Measurements from ENCODE around the gene ZNF627.

Gene ZNF627

DNA sequence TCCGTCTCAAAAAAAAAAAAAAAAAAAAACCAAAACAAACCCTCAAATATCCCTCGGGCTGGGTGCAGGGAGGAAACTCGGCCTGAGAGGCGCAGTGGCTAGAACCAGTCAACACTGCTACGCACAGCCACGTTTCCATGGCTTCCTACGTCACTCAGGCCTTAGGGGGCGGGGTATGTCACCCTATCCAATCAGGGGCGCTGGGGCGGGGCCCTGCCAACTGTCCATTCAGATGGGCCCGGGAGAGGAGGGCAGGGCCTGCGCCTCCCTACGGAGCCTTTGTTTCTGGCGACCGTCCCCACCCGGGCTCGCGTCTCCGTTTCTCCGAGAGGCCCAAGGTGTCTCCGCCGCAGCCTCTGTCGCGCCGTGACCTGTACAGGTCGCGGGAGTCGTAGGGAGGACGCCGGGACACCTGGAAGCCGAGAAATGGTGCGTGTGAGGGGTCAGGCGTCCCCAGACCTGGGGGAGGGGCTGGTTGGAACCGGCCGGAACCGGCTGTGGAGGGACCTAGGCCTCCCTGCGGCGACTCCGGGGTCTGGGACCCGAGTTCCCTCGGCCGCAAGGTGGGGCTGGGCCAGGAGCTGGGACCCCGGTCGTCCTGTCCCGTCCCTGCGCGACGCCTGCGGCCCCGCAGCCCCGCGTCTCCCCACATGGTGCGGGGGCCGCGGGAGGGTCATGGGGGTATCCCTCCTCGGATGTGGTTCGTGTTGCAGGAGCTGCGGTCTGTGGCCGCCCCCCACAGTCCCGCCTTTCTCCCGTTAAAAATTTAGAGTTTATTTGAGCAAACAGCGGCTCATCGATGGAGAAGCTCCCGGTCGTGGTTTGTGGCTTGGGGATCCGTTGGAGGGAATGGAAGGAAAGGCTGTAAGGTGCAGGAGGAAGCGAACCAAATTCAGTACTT, at the start of gene ZNF627:
ZNF627 (plus strand) TSS at position 282 of the 901 bp plus-strand sequence; CDS start at position 427, 145 bp downstream.
- TF ChIP-seq CTCF (conservative IDR thresholded peaks at IDR 0.05; ENCODE audit: control insufficient read depth, insufficient read depth, low read depth, low read length), result peak; percentile 12
- H3K4me3 ChIP-seq (ENCODE audit: control insufficient read depth, low read depth, low read length), result peak within 1 kb of the TSS; percentile 88
- DNase-seq (ENCODE audit: low read depth), result peak; percentile 98

DNA sequence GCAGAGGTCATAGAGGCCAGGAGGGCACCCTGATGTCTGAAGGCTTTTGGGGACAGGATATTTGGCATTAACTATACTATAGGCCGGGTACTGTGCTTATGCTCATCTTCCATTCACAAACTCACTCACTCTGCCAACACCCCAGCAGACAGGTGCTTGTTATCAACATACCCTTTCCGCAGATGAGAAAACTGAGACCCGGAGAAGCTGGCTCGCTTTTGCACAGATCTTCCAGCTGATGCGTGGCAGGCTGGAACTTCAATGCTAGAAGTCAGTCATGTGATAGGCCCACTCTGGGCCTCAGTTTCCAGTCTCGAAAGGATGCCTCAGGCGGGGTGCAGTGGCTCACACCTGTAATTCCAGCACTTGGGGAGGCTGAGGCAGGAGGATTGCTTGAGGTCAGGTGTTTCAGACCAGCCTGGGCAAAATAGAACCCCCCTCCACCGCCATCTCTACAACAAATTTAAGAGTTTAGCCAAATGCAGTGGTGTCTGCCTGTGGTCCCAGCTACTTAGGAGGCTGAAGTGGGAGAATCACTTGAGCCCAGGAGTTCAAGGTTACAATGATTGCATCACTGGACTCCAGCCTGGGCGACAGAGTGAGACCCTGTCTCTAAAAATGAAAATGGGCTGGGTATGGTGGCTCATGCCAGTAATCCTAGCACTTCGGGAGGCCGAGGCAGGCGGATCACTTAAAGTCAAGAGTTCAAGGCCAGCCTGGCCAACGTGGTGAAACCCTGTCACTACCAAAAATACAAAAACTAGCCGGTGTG, 49.2 kb upstream of the ZNF627 start:
- no peak for TF ChIP-seq CTCF (conservative IDR thresholded peaks at IDR 0.05; ENCODE audit: control insufficient read depth, insufficient read depth, low read depth, low read length)
- DNase-seq (ENCODE audit: low read depth), result no peak
- no peak overlapping the region for H3K4me3 ChIP-seq (ENCODE audit: control insufficient read depth, low read depth, low read length)

GRCh38 chr19:11549386-11549953, 47.8 kb upstream of the ZNF627 start:
- no peak for TF ChIP-seq CTCF (conservative IDR thresholded peaks at IDR 0.05; ENCODE audit: control insufficient read depth, insufficient read depth, low read depth, low read length)
- H3K4me3 ChIP-seq (ENCODE audit: control insufficient read depth, low read depth, low read length), result no peak overlapping the region
- no peak for DNase-seq (ENCODE audit: low read depth)

GRCh38 chr19:11550265-11550664, 47.0 kb upstream of the ZNF627 start:
- H3K4me3 ChIP-seq (ENCODE audit: control insufficient read depth, low read depth, low read length), result no peak overlapping the region
- no peak for TF ChIP-seq CTCF (conservative IDR thresholded peaks at IDR 0.05; ENCODE audit: control insufficient read depth, insufficient read depth, low read depth, low read length)
- DNase-seq (ENCODE audit: low read depth), result no peak

DNA sequence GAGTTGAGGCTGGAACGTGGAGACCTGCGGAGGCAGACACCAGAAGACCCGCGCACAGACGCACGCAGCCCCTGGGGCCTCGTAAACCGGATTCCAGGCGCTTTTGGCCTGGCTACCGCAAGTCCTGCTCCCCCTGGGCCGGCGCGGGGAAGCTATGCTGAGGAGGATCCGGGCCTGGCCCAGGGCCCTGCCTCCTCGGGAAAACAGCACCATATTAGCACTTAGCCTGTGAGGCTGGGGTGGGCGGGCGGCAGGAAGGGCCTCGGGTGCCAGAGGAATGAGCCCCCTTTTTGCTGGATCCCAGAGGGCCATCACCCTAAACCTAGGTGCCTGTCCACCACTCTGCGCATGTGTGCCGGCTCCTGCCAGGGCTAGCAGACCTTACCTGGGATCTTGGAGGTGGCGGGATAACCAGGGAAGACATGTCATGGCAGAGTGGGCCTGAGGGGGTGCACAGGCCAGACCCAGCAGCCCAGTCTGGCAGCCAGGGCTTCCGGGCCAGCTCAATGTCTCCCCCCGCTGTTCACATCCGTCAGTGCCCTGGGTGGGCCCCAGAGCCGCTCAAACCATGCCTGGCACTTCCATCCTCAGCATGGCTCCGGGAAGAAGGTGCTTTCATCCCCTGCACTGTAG, 45.6 kb upstream of the ZNF627 start:
- peak; percentile 5 for TF ChIP-seq CTCF (conservative IDR thresholded peaks at IDR 0.05; ENCODE audit: control insufficient read depth, insufficient read depth, low read depth, low read length)
- no peak for DNase-seq (ENCODE audit: low read depth)
- no peak overlapping the region for H3K4me3 ChIP-seq (ENCODE audit: control insufficient read depth, low read depth, low read length)

DNA sequence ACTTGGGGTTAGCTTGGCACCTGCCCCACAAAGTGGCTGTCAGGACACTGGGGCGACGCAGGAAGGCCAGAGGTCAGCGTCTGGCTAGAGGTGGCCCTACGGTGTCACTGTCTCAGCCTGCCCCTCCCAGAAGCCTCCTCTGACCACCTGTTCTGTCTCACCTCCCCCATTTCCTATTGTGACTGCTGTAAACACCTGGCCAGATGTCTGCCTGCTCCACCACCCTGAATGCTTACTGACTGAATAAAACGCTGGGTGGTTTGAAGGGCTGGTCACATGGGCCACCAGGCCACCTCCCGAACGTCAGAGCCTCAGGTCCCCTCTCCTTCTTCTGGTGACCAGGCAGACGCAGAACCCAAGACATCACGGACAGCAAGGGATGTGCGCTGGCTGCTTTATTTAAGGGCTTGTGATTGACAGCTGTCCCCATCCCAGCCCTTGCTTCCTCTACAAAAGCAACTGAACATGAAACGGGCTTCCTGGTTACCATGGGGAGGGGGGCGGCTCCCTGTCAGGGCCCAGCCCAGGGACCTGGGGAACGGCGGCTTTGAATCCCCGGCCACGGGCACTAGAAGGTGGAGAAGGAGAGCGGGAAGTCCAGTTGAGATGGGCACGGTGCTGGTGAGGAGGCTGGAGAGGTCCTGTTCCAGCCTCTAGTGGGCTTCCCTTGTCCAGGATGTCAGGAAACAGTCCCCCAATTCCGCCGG, 44.5 kb upstream of the ZNF627 start:
- no peak for TF ChIP-seq CTCF (conservative IDR thresholded peaks at IDR 0.05; ENCODE audit: control insufficient read depth, insufficient read depth, low read depth, low read length)
- H3K4me3 ChIP-seq (ENCODE audit: control insufficient read depth, low read depth, low read length), result no peak overlapping the region
- no peak for DNase-seq (ENCODE audit: low read depth)
